ENCODE results near the gene CCNA2.
A peak's percentile ranks its signal among the peaks of the same experiment; 100 is the strongest.

Gene CCNA2

DNA sequence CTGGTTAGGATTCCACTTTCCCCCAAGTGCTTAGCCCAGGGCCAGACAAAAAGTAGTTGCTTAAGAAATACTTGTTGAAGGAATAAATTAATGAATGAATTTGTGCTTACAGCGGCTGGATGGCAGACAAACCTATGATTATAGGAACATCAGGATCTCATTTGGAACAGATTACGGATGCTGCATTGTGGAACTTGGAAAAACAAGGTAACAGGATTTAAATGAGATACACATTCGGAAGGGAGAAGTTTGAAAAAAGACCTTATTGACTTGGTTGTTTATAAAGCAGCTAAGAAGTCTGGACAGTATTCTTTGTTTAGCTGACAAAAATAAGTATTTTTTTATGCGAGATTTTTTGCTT, 22.0 kb downstream of the CCNA2 start:
- DNase-seq (ENCODE audit: low read depth, low spot score) = no peak

DNA sequence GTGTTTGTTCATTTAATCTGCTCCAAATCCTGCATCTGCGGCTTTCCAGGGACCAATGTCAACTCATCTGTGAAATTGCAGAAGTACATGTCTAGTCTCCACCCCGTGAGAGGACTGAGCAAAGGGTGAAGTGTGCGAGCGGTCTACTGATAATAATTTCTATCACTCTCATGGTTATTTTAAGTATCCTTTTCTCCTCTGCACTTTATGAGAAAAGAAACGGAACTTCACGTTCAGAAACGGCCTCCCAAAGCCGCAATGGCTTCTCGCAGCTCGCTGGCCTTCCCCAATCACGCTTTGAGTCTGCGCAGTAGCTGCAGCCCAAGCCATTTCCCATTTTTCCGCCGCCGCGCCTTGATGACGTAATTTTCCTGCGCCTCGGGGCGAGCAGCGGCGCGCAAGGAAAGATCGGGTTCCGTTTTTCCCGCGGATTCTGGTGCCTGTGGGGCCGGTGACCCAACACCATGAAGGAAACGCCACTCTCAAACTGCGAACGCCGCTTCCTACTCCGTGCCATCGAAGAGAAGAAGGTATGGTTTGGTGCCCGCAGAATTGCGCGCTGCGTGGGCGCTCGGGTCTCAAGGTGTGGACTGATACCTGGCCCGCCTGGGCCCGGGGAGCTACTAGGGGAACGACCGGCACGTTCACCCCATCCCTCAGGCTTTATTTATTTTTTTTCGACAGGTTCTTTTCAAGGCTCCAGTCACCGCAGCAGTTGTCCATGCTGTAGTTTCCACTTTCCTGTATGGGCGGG, 22.5 kb downstream of the CCNA2 start, which contains the start of gene EXOSC9:
Gene EXOSC9, plus strand, starts transcription at position 363 of the 754 bp plus-strand sequence. Its CDS starts 102 bp downstream, at position 465.
- DNase-seq (ENCODE audit: low read depth, low spot score) = peak; percentile 82

DNA sequence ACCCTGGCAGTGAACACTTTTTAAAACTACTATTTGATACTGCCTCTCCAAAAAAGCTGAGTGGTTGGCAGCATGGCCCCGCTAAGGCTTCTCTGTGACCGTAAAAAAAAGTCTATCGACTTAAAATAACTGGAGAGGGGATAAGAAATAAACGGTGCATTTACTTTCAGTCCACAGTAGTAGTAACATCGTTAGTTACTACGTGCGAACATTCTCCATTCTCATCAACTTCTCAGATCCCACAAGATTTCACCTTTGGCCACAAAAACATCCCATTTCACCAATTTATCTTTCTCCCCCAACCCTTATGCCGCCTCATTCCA, 23.1 kb downstream of the CCNA2 start:
- no peak for DNase-seq (ENCODE audit: low read depth, low spot score)

DNA sequence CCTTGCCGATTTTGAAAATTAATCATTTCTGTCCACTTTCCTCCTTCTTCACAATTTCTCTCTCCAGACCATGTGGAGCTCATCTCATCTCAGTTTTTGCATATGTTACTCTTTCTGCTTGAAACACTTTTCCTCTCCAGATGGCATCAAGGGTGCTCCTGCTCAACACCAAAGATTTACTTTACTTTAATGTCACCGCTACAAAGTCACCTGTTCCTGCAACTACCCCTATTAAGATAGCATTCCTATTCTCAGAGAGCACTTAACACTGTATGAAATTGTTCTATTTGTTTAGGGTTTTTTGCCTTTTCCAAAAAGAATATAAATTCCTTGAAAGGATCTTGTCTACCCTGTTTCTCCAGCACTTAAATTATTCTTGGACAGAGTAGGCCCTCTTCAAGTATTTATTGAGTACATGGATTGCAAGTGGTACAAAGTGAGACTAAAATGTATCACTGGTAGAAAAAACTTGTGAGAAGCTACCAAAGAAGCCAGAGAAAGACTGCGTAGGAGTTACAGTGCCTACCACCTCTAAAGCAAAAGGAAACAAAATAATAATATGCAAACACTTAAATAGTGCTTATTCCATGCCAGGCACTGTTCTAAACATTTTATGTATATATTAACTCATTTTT, 23.7 kb downstream of the CCNA2 start:
- DNase-seq (ENCODE audit: low read depth, low spot score) = no peak

DNA sequence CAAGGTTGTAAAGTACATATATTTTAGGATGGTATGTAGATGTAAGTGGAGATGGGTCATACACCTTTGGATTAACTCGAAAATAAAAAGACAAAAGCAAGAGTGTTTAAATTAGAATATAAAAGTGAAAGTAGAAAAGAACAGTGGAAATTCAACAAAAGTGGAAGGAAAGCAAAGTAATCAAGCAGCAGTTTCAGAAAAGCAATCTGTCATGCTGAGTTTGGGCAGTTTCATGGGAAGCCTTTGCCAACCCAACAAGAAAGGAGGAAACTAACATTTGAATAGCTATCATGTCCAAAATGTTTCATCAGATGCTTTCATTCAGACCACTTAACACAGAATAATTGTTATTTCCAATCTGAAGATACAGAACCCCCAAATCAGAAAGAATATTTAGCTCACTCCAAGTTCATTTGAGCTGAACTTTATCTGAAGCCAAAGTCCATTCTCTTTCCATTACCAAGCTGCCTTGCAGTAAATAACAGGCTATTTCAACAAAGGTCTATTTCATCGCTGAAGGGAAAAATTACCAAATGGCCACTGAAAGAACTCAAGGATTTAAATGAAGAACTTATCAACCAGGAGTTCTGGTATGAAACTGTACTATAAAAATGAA, 24.4 kb downstream of the CCNA2 start:
- DNase-seq (ENCODE audit: low read depth, low spot score) = no peak

DNA sequence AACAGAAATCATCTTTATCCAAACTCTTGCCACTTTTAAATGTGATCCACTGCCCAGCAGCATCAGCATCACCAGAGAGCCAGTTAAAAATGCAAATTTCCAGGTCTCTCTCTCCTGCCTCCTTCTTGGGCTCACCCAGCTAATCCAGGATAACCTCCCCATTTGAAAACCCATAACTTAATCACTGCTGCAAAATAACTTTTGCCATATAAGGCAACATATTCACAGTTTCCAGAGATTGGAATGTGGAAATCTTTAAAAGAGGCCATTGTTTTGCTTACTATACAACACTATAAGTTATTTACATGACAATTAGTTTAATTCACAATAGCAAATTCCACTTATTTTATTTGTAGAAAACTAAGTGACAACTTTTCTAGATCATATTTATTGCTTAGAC, 27.4 kb downstream of the CCNA2 start:
- no peak for DNase-seq (ENCODE audit: low read depth, low spot score)

DNA sequence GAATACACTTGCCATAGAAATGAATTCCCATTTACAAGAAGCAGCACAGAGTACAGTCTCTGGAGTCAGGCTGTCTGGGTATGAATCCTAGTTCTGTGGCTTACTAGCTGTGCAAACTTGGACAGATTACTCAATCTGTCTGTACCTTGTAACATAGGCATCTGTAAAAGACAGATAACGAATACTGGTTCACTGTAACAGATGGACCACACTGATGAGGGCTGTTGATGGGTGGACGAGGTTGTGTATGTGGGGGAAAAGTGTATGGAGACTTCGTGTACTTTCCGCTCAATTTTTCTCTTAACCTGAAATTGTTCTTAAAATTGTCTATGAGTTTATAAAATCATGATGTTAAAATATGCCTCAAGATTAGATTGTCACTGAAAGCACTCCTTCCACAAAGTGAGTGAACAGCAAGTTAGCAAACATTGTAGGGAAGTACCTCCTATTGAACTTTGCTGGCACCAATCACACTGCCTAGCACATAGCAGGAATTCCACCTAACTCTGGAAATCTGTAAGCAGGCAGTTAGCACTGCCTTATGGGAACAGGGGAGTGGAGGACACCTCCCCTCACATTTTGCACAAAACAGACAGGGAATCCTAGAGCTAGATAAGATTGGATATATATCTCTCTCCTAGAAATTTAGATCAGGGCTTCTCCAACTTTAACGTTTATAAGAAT, 29.0 kb downstream of the CCNA2 start:
- DNase-seq (ENCODE audit: low read depth, low spot score) = no peak

DNA sequence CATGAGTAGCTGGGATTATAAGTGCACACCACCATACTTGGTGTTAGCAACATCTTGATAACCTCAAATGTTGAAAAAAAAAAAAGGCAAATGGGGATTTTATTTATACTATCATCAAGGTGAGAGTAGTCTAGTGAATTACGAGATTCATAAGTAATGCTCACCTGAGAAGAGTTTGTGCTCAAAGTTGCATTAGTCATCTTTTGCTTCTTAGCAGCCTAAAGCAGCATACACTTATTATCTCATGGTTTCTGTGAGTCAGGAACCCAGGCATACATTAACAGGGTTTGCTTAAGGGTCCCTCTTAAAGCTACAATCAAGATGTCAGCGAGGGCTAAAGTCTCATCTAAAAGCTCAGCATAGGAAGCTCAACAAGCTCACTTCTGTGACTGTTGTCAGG, 30.7 kb downstream of the CCNA2 start:
- DNase-seq (ENCODE audit: low read depth, low spot score) = no peak

DNA sequence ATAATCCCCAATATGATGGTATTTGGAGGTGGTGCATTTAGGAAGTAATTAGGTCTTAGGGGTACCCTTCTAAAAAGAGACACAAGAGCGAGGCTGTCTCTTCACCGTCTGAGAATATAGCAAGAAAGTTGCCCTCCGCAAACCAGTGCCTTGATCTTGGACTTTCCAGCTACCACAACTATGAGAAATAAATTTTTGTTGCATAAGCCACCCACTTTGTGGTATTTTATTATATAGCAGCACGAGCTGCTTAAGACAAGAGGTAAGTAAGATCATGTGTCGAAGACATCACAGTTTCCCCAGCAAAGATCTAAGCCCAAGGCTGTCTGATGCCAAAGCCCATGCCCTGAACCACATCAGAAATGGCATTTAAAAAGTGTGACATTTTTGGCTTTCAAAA, 32.2 kb downstream of the CCNA2 start:
- no peak for DNase-seq (ENCODE audit: low read depth, low spot score)

DNA sequence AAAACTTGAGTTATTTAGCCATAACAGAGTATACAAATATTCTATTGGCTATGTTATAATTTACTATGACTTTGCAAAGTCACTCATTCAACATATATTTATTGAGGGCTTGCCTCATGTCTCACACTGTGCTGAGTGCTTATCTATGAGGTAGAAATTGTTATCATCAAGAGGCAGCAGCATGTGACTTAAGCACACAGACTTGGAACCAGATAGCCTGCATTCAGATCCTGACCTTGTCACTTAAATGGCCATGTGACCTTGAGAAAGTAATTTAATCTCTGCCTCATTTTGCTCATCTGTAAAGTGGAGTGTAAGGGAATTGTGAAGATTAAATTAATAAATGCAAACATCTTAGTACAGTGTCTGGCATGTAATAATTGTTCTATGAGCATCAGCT, 32.7 kb downstream of the CCNA2 start:
- DNase-seq (ENCODE audit: low read depth, low spot score) = no peak

DNA sequence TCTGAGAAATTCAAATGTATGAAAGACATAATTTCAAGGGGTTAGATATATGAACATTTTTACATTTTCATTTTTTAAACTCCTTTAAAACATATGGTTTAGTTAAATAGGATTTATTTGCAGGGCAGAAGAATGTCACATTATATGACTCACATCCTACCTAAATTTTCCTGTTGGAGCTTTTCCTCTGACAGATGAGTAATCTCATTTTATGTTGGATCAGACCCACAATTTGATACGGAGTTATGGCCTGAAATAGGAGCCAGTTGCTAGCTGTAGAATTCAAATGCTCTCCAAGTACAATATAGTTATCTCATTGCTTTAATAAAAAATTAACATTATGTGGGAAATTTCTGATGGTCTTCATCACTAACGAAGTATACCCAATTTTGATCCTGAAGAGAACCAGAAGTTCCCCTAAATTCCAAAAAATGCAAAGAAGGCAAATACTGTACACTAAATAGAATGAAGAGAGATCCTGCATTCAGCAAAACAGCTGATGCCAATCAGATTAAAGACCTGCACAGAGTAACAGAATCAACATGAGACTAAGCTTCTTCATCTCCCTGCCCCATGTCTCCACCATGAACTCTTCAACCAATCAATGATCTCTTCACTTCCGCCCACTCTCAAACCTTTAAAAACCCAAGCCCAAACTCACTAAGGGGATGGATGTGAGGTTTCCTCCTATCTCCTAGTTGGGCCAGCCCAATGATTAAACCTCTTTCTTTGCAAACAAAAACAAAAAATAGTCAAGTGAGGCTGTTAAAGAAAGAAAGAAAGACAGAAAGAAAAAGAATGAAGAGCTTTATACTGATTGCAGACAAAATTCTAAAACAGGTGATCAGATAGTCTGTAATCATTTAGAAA, 33.5 kb downstream of the CCNA2 start:
- DNase-seq (ENCODE audit: low read depth, low spot score) = no peak

DNA sequence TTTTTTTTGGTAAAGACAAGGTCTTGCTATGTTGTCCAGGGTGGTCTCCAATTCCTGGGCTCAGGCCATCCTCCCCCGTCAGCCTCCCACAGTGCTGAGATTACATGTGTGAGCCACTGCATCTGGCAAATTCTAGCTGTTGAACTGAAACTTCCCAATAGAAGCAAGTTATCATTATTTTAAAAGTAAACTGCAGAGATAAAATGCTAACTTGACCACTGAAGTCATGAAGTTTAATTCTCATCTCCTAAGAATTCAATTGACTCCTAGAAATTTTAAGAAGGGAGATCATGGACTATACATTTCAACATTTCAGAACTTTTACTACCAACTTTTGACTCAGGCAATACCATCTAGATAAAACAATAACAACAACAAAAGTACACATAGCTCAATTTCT, 34.2 kb downstream of the CCNA2 start:
- DNase-seq (ENCODE audit: low read depth, low spot score) = no peak

DNA sequence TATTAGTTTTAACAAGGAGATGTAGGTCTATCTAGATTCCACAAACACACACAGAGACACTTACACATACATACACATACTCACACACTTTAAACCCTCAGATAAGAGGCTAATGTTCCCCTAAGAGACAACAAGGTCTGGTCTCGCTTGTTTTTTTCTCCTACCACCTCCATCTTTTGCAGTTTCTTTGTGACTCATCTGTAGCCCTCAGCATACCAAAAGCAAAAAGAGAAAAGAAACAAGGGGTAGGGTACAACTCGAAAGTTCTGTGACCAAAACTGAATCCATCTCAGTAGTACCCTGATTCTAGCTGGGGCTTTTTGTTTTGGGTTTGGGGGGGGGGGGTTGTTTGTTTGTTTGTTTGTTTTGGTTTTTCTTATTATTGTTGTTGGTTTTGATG, 34.8 kb downstream of the CCNA2 start:
- DNase-seq (ENCODE audit: low read depth, low spot score) = no peak

DNA sequence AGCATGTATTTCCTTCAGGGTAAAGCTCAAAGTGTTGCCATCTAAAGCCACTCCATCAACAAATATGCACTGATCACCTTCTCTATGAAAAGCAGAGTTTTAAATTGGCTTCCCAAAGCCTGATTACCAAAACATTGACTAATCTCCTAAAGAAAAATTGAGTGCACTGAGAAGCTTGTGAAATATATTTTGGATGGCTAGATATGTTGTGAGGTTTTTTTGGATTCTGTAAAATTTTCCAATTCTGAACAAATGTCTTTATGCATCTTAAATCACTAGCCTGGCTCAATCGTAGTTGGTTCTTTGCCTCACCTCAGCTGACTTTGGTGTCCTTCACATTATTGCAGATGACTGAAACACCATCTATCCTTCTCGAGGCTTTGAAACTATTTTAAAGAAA, 37.5 kb downstream of the CCNA2 start:
- no peak for DNase-seq (ENCODE audit: low read depth, low spot score)

DNA sequence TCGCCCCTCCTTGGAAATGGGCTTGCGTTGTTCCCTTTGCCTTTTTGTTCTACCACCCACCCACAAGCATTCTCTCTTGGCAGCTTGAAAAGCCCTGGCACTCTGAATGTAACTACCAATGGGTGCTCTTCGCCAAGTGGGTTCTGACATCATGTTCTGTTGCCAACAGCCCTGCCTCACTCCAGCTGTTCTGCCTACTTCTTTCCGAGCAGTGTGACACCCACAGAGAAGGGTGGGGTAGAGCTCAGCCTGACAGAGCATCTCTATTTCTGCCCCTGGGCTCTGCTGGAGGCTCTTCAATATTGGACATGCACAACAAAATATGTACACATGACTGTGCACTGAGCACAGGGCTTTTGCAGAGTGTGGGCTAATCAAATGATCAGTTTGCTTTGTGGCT, 38.2 kb downstream of the CCNA2 start:
- no peak for DNase-seq (ENCODE audit: low read depth, low spot score)

DNA sequence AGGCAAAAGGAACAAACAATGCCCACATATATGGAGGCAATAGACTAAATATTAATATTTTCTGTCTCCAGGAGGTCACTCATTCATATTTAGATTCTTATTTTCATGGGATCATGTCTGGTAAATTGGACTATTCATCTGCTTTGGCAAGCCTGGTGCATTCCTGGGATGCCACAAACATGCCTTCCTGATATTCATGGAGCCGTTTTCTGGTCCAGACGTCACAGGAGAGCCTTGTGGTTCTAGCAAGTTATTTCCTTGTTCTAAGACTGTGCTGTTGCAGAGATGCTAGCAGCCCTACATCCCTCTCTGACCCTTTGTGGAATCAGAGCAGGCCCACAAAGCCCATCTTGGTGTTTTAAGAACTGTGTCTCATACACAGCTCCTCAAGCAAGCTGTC, 38.7 kb downstream of the CCNA2 start:
- no peak for DNase-seq (ENCODE audit: low read depth, low spot score)

DNA sequence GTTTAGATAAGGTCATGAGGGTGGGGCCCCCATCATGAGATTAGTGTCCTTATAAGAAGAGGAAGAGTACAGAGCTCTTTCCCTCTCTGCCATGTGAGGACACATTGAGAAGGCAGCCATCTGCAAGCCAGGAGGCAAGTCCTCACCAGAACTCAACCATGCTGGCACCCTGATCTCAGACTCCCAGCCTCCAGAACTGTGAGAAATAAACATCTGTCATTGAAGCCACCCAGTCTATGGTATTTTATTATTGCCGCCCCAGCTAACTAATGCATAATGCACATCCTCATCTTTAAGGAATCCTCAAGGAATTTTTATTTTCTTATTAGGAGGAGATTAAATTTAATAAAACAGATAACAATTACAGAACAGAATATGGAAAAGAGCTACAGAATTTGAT, 39.3 kb downstream of the CCNA2 start:
- DNase-seq (ENCODE audit: low read depth, low spot score) = no peak

DNA sequence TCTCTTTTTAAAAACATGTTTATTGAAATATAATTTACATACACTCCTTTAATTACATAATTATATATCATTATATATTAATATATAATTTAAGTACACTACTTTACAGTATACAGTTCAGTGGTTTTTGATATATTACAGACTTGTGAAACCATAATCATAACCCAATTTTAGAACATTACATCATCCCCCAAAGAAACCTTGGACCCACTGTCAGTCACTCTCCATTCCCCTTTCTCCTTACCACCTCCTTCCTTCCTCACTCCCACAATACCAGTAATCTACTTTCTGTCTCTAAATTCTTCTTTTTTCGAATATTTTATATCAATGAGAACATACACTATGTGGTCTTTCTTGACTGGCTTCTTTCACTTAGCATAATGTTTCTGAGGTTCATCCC, 40.5 kb downstream of the CCNA2 start:
- no peak for DNase-seq (ENCODE audit: low read depth, low spot score)

DNA sequence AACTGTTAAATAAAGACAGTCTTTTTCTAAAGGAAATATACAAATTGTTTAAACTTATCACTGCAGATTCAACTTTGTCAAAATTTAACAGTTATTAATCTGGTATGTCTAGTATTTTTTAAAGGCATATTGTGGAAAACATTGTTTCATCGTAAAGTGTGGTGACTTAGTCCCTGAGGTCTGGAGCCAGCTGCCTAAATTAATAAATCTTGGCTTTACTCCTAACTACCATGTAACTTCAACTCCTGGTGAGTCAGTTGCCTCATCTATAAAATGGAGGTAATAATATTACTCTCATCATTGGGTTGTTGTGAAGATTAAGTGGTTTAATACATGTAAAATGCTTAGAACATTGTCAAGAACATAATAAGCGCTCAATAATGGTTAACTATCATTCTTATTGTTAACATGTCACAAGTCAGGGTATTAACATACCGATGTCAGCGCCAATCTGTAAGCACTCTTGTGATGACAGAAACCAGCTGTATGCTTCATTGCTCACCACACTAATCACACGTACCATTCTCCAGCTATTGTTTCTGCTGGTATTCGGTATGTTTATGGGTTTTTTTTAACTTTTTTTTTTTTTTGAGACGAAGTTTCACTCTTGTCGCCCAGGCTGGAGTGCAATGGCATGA, 44.6 kb downstream of the CCNA2 start:
- DNase-seq (ENCODE audit: low read depth, low spot score) = no peak

DNA sequence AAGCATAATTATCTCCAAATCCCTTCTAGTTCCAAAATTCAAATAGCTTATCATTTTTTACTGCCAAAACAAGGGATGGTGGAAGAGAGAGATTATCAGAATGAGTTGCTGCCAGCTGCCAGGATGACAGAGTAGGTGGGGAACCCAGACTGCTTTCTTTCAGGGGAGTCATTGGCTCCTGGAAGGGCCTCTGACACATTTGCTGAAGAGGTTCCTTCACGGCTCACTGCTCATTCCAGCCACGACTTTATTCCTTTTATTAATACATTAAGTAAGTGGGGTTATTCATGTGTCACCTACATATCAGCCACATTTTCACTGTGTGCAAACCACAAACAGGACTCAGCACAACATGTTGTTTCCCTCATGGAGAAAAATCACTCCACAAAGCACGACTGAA, 46.1 kb downstream of the CCNA2 start:
- no peak for DNase-seq (ENCODE audit: low read depth, low spot score)
